Heart left ventricle (tissue), 16 donors: ENCODE data around the gene RBM47. TPM values are rescaled to one million over a fixed set of nuclear protein-coding genes. Genes with fewer than 3 reads are reported as not detected.

ENCODE experiments used
- ATAC-seq, 4 donors: fragments of 200-7000 bp; cut with Tn5 transposase; one replicate each; pipeline ENCODE4 v1.9.1; 2020 to 2022; ENCODE audit warnings: moderate library complexity in 4 of 4, mild to moderate bottlenecking in 3 of 4, moderate number of reproducible peaks in 1 of 4
- DNase-seq, 5 donors: peaks; one replicate each; pipeline ENCODE4 v3.0.0-alpha.2; 2020
- H3K27ac ChIP-seq, 12 donors: fragments of 200-600 bp; sonication (generic) in 4 of 12; one replicate each; pipeline versions ENCODE4 v1.5.0 to v1.8.0; 2016 to 2022; ENCODE audit warnings: mild to moderate bottlenecking in 2 of 12
- H3K27me3 ChIP-seq, 9 donors: fragments of 200-600 bp; sonication (generic) in 2 of 9; one replicate each; pipeline versions ENCODE4 v1.5.1 to v1.8.0; 2016 to 2022; ENCODE audit warnings: mild to moderate bottlenecking in 3 of 9
- H3K36me3 ChIP-seq, 9 donors: fragments of 200-600 bp; sonication (generic) in 2 of 9; one replicate each; pipeline versions ENCODE4 v1.5.0 to v1.8.0; 2018 to 2022; ENCODE audit warnings: mild to moderate bottlenecking in 2 of 9
- H3K4me1 ChIP-seq, 12 donors: fragments of 200-600 bp; sonication (generic) in 4 of 12; one replicate each; pipeline versions ENCODE4 v1.5.0 to v1.8.0; 2016 to 2022; ENCODE audit warnings: mild to moderate bottlenecking in 3 of 12
- H3K4me3 ChIP-seq, 12 donors: fragments of 200-600 bp; sonication (generic) in 4 of 12; one replicate each; pipeline versions ENCODE4 v1.5.0 to v1.8.0; 2017 to 2022; ENCODE audit warnings: mild to moderate bottlenecking in 9 of 12, moderate library complexity in 4 of 12
- H3K9me3 ChIP-seq, 12 donors: fragments of 200-600 bp; sonication (generic) in 4 of 12; one replicate each; pipeline versions ENCODE4 v1.5.0 to v1.8.0; 2016 to 2022; ENCODE audit warnings: mild to moderate bottlenecking in 1 of 12
- CTCF ChIP-seq, 12 donors: fragments of 200-600 bp; sonication (generic) in 4 of 12; IDR thresholded peaks; one replicate each; pipeline versions ENCODE4 v1.5.0 to v1.8.0; 2018 to 2022; ENCODE audit warnings: antibody characterized with exemption in 12 of 12, mild to moderate bottlenecking in 5 of 12
- POLR2A ChIP-seq, 2 donors: fragments of 450-650 bp; IDR thresholded peaks; one replicate each; pipeline ENCODE4 v1.6.1; 2017; ENCODE audit warnings: antibody characterized with exemption in 2 of 2, mild to moderate bottlenecking in 2 of 2, moderate library complexity in 2 of 2
- WGBS, 4 donors: extraction: QIAGEN DNeasy Blood & Tissue Kit in 2 of 4; methylation state at CpG; one replicate each; pipeline versions ENCODE4 v1.1.5 to v1.1.7; 2013 to 2018; 5-methylcytosine and 5-hydroxymethylcytosine counted together
- intact Hi-C, 10 donors: fragments of 100-400 bp; cut with DNase I; formaldehyde crosslinking; loops; one replicate each; pipeline versions ENCODE4 v1.11.1 to v1.14.2; 2022
- polyA plus RNA-seq, 2 donors: library from polyadenylated mRNA; stranded (reverse); fragments of 200-250 nt; gene quantifications; one replicate each; pipeline ENCODE4 v1.2.3, GENCODE V29; 2013
- total RNA-seq, 9 donors: library from RNA; depleted of rRNA in 2 of 9; stranded (reverse); fragments of >200 nt in 2 of 9; fragmentation: NEBNext Ultra II Directional in 3 of 9; extraction: Animal tissue kit (Norgen Biotek cat#: 25700) in 3 of 9; gene quantifications; one replicate each; pipeline versions ENCODE4 v1.1.0 to v1.2.4, GENCODE V29; 2016 to 2023
- donor health status: ischemic (EF 13 %, LVEDD 7.1; RV severe dilation, severe dysfunction).
- donor health status: healthy with polysubstance abuse.
- donor health status: DM: no; HTN: yes; CAD: no.
- donor health status: DM: no; HTN: no; CAD: no.
- donor health status: ischemic (EF 25% LVEDD 6.9; RV normal size, moderate dysfunction).
- donor health status: ischemic (EF 25% LVEDD 5.7; RV mildly dilated, moderate dysfunction).
- donor health status: healthy.
- donor health status: DM: yes; HTN: yes; CAD: no.
- donor health status: ischemic (EF 35%, LVEDD 5.7; RV mildly dilated, moderate dysfunction).
- donor health status: nonischemic (EF 11% LVEDD 7.7; RV severe dilation, severe dysfunction).
- donor health status: DM: yes; HTN: yes; CAD: no.
- donor health status: PGD.
- donor health status: ischemic (EF 29% LVEDD 5.4; RV normal size, mild dysfunction).
- donor health status: nonischemic (EF 23%, LVEDD 6.1; RV moderate dilation, normal function).

RBM47 gene
- total and polyA plus RNA-seq, 11 donors = 0.50 to 29.9 (median 3.5) TPM

- no peaks in the 10 kb centered on the region for H3K9me3 ChIP-seq
- ATAC-seq = peak in 3 of 4 donors; percentile 13 to 65 (median 56)
- DNase-seq = no peak
These were observed 114.0 kb downstream of the RBM47 start for GRCh38 chr4:40515398-40516293.

GRCh38 chr4:40515037-40515397, 114.6 kb downstream of the RBM47 start:
- intact Hi-C loops = no loop called here
- Histone ChIP-seq H3K27ac (no peak overlapping the region), H3K36me3 (no peaks in the 10 kb centered on the region), H3K9me3 (no peaks in the 10 kb centered on the region), H3K4me3 (no peak overlapping the region), H3K27me3 (no peaks in the 10 kb centered on the region), H3K4me1 (peaks cover 0 to 10% (median 0%) of the 10 kb centered on the region in 12 donors)
- WGBS, 4 donors = 89 to 93% (median 93%) methylated on average over 2 of the region's 2 CpGs
- TF ChIP-seq POLR2A (IDR thresholded peaks at IDR 0.05) (no peak), CTCF (IDR thresholded peaks at IDR 0.05) (no peak)
- ATAC-seq (no peak), DNase-seq (no peak)

More at GRCh38 chr4:40515398-40516293, 114.0 kb downstream of the RBM47 start:
- Histone ChIP-seq H3K27ac (no peak overlapping the region), H3K36me3 (no peaks in the 10 kb centered on the region), H3K4me1 (peaks cover 0 to 10% (median 0%) of the 10 kb centered on the region in 12 donors), H3K27me3 (no peaks in the 10 kb centered on the region), H3K4me3 (no peak overlapping the region)
- WGBS, 4 donors = 53 to 61% (median 56%) methylated on average over 15 of the region's 15 CpGs
- intact Hi-C loops = no loop called here
- no peak for TF ChIP-seq CTCF (IDR thresholded peaks at IDR 0.05)
- TF ChIP-seq POLR2A (IDR thresholded peaks at IDR 0.05) = no peak

- H3K4me3 ChIP-seq = no peak overlapping the region
- no peaks in the 10 kb centered on the region for H3K27me3 ChIP-seq
- DNase-seq = no peak
- H3K4me1 ChIP-seq = peaks cover 0 to 10% (median 0%) of the 10 kb centered on the region in 12 donors
- H3K9me3 ChIP-seq = no peaks in the 10 kb centered on the region
- intact Hi-C loops = no loop called here
- 80 to 85% (median 80%) methylated on average over 11 of the region's 11 CpGs for WGBS, 4 donors
- no peak for ATAC-seq
- TF ChIP-seq POLR2A (IDR thresholded peaks at IDR 0.05) (no peak), CTCF (IDR thresholded peaks at IDR 0.05) (no peak)
- no peaks in the 10 kb centered on the region for H3K36me3 ChIP-seq
- H3K27ac ChIP-seq = no peak overlapping the region
These were observed 115.1 kb downstream of the RBM47 start for GRCh38 chr4:40514497-40514951.

GRCh38 chr4:40511036-40511614, 118.5 kb downstream of the RBM47 start:
- H3K4me1 ChIP-seq = peaks cover 0 to 10% (median 0%) of the 10 kb centered on the region in 12 donors

More at GRCh38 chr4:40511036-40511614, 118.5 kb downstream of the RBM47 start:
- Histone ChIP-seq H3K9me3 (no peaks in the 10 kb centered on the region), H3K36me3 (no peaks in the 10 kb centered on the region), H3K4me3 (no peak overlapping the region), H3K27me3 (no peaks in the 10 kb centered on the region), H3K27ac (no peak overlapping the region)
- DNase-seq (no peak), ATAC-seq (no peak)
- 87 to 90% (median 90%) methylated on average over 9 of the region's 9 CpGs for WGBS, 4 donors
- intact Hi-C loops = no loop called here
- TF ChIP-seq CTCF (IDR thresholded peaks at IDR 0.05) = no peak
- no peak for TF ChIP-seq POLR2A (IDR thresholded peaks at IDR 0.05)
